Measurements from ENCODE around the gene CNTNAP2.

DNA sequence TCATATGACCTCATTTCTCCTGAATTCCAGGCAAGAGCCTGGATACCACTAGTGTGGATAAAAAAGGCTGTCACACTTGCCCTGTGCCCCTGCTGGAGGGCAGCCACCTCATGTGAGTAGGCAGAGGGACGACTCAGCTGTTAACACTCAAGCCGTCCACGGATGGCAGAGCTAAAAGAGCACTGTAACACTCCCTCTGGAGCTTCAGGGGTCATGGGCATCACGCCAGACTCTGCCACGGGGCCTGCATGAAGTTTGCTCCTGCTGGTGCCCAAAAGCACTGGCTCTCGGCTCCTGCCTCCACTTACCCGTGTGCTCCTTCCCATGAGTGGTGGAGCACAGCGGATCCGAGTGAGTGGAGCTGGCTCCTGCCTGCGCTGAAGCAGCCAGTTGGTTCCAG is 1554.2 kb downstream of the CNTNAP2 start:
- no peak for TF ChIP-seq ZNF596 (tag by site-specific recombination; IDR thresholded peaks at IDR 0.05)
- no peak for TF ChIP-seq OVOL3 (tag by site-specific recombination; IDR thresholded peaks at IDR 0.05)
- TF ChIP-seq PRDM1 (tag by site-specific recombination; IDR thresholded peaks at IDR 0.05): no peak
- TF ChIP-seq ZNF404 (tag by site-specific recombination; IDR thresholded peaks at IDR 0.05): no peak
- TF ChIP-seq, protein P1, sequence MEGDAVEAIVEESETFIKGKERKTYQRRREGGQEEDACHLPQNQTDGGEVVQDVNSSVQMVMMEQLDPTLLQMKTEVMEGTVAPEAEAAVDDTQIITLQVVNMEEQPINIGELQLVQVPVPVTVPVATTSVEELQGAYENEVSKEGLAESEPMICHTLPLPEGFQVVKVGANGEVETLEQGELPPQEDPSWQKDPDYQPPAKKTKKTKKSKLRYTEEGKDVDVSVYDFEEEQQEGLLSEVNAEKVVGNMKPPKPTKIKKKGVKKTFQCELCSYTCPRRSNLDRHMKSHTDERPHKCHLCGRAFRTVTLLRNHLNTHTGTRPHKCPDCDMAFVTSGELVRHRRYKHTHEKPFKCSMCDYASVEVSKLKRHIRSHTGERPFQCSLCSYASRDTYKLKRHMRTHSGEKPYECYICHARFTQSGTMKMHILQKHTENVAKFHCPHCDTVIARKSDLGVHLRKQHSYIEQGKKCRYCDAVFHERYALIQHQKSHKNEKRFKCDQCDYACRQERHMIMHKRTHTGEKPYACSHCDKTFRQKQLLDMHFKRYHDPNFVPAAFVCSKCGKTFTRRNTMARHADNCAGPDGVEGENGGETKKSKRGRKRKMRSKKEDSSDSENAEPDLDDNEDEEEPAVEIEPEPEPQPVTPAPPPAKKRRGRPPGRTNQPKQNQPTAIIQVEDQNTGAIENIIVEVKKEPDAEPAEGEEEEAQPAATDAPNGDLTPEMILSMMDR (tag by site-specific recombination; IDR thresholded peaks at IDR 0.05): no peak
- no peak for TF ChIP-seq ZNF76 (tag by site-specific recombination; IDR thresholded peaks at IDR 0.05; ENCODE audit: borderline replicate concordance, low read depth)
- no peak for TF ChIP-seq REST (tag by site-specific recombination; IDR thresholded peaks at IDR 0.05)
- no peak for TF ChIP-seq ZNF580 (tag by site-specific recombination; IDR thresholded peaks at IDR 0.05)
- TF ChIP-seq ZNF274 (IDR thresholded peaks at IDR 0.05; ENCODE audit: low read length): no peak
- no peak for TF ChIP-seq ZNF274 (tag by site-specific recombination; IDR thresholded peaks at IDR 0.05; ENCODE audit: borderline replicate concordance)
- TF ChIP-seq ZBTB8A (tag by site-specific recombination; IDR thresholded peaks at IDR 0.05): no peak
- TF ChIP-seq ZSCAN5A (tag by site-specific recombination; IDR thresholded peaks at IDR 0.05): no peak
- no peak for TF ChIP-seq ZBTB10 (tag by site-specific recombination; IDR thresholded peaks at IDR 0.05)
- no peak for TF ChIP-seq GLI4 (tag by site-specific recombination; IDR thresholded peaks at IDR 0.05)
- TF ChIP-seq REPIN1 (tag by site-specific recombination; IDR thresholded peaks at IDR 0.05; ENCODE audit: low read depth): no peak
